ENCODE results near the gene CIBAR2.

Gene CIBAR2

GRCh38 chr16:85144026-85144915 is 32.0 kb upstream of the CIBAR2 start:
- no peak for DNase-seq (ENCODE audit: low read depth in 2 of 2)

- DNase-seq (ENCODE audit: low read depth in 2 of 2) = no peak
Measured at GRCh38 chr16:85142771-85143211, 30.5 kb upstream of the CIBAR2 start.

- DNase-seq (ENCODE audit: low read depth in 2 of 2) = no peak
Measured at GRCh38 chr16:85142129-85142513, 29.8 kb upstream of the CIBAR2 start.

- DNase-seq (ENCODE audit: low read depth in 2 of 2) = no peak
Measured at GRCh38 chr16:85141491-85142128, 29.3 kb upstream of the CIBAR2 start.

GRCh38 chr16:85140455-85141012 is 28.3 kb upstream of the CIBAR2 start:
- DNase-seq (ENCODE audit: low read depth in 2 of 2) = no peak

GRCh38 chr16:85139881-85140339 is 27.6 kb upstream of the CIBAR2 start:
- DNase-seq (ENCODE audit: low read depth in 2 of 2) = no peak

GRCh38 chr16:85138825-85139627 is 26.8 kb upstream of the CIBAR2 start:
- no peak for DNase-seq (ENCODE audit: low read depth in 2 of 2)

GRCh38 chr16:85138073-85138824 is 26.0 kb upstream of the CIBAR2 start:
- DNase-seq (ENCODE audit: low read depth in 2 of 2) = no peak

GRCh38 chr16:85137323-85138072 is 25.2 kb upstream of the CIBAR2 start:
- DNase-seq (ENCODE audit: low read depth in 2 of 2) = no peak

GRCh38 chr16:85136702-85137322 is 24.5 kb upstream of the CIBAR2 start:
- no peak for DNase-seq (ENCODE audit: low read depth in 2 of 2)

- DNase-seq (ENCODE audit: low read depth in 2 of 2) = no peak
Measured at GRCh38 chr16:85136213-85136701, 24.0 kb upstream of the CIBAR2 start.

GRCh38 chr16:85134789-85135142 is 22.5 kb upstream of the CIBAR2 start:
- no peak for DNase-seq (ENCODE audit: low read depth in 2 of 2)

- DNase-seq (ENCODE audit: low read depth in 2 of 2) = no peak
Measured at GRCh38 chr16:85134076-85134788, 22.0 kb upstream of the CIBAR2 start.

- DNase-seq (ENCODE audit: low read depth in 2 of 2) = no peak
Measured at GRCh38 chr16:85133290-85133599, 21.0 kb upstream of the CIBAR2 start.

- no peak for DNase-seq (ENCODE audit: low read depth in 2 of 2)
Measured at GRCh38 chr16:85132456-85133289, 20.4 kb upstream of the CIBAR2 start.

GRCh38 chr16:85130705-85131028 is 18.4 kb upstream of the CIBAR2 start:
- no peak for DNase-seq (ENCODE audit: low read depth in 2 of 2)

GRCh38 chr16:85129876-85130704 is 17.8 kb upstream of the CIBAR2 start:
- no peak for DNase-seq (ENCODE audit: low read depth in 2 of 2)

All from stimulated activated CD4-positive, alpha-beta T cell treated with anti-CD3 and anti-CD28 coated beads, Interleukin-4, amount 100 ng/mL, for 48 hours (primary cell).